Ovary (tissue), 9 donors: ENCODE results near the gene C11orf68. TPM values are rescaled to one million over a fixed set of nuclear protein-coding genes. Genes with fewer than 3 reads are reported as not detected.

Experiments used
- DNase-seq, 5 donors: peaks; one replicate each; pipeline ENCODE4 v3.0.0-alpha.2; 2019 to 2020
- H3K27ac ChIP-seq, 2 donors: fragments of 200-600 bp; one replicate each; pipeline versions ENCODE4 v1.5.1 to v1.8.0; 2019 to 2022
- H3K27me3 ChIP-seq: fragments of 200-600 bp; one replicate; pipeline ENCODE4 v1.8.0; 2022
- H3K36me3 ChIP-seq: fragments of 200-600 bp; sonication (generic); one replicate; pipeline ENCODE4 v1.5.1; 2019
- H3K4me1 ChIP-seq: one replicate; pipeline ENCODE4 v1.8.1; 2013; ENCODE audit warnings: mild to moderate bottlenecking, moderate library complexity; ENCODE audit not compliant: insufficient read depth
- H3K4me3 ChIP-seq: fragments of 200-600 bp; sonication (generic); one replicate; pipeline ENCODE4 v1.5.1; 2017
- H3K9me3 ChIP-seq, 2 donors: fragments of 200-600 bp in 1 of 2; sonication (generic) in 1 of 2; one replicate each; pipeline versions ENCODE4 v1.5.1 to v1.8.1; 2013 to 2019; ENCODE audit warnings: mild to moderate bottlenecking in 1 of 2, moderate library complexity in 1 of 2
- CTCF ChIP-seq, 3 donors: fragments of 450-650 bp in 2 of 3; fragments of 200-600 bp in 1 of 3; IDR thresholded peaks; one replicate each; pipeline versions ENCODE4 v1.5.1 to v1.8.0; 2016 to 2022; ENCODE audit warnings: antibody characterized with exemption in 3 of 3, mild to moderate bottlenecking in 1 of 3
- EP300 ChIP-seq: sonication (generic); formaldehyde crosslinking; IDR thresholded peaks from one replicate; pipeline ENCODE4 v1.6.1; 2017; ENCODE audit warnings: antibody characterized with exemption
- POLR2A ChIP-seq: fragments of 450-650 bp; IDR thresholded peaks from one replicate; pipeline ENCODE4 v1.6.1; 2017; ENCODE audit warnings: antibody characterized with exemption, mild to moderate bottlenecking, moderate library complexity
- WGBS, 3 donors: extraction: QIAGEN DNeasy Blood & Tissue Kit in 1 of 3; methylation state at CpG; one replicate each; pipeline versions ENCODE4 v1.1.5 to v1.1.7; 2013 to 2017; 5-methylcytosine and 5-hydroxymethylcytosine counted together
- intact Hi-C, 4 donors: fragments of 100-400 bp; cut with DNase I; formaldehyde crosslinking; loops; one replicate each; pipeline versions ENCODE4 v1.11.0 to v1.15.1; 2022 to 2023
- polyA plus RNA-seq, 2 donors: library from polyadenylated mRNA; stranded (reverse); fragments of 200-250 nt in 1 of 2; fragments of 350-450 nt in 1 of 2; fragmentation: Illumina TruSeq in 1 of 2; extraction: RNeasy Lipid Tissue Mini Kit (QIAGEN cat#74804) in 1 of 2; gene quantifications; one replicate each; pipeline ENCODE4 v1.2.3, GENCODE V29; 2013 to 2014
- total RNA-seq, 7 donors: library from RNA; depleted of rRNA in 2 of 7; stranded (reverse); fragments of >200 nt in 2 of 7; fragmentation: NEBNext Ultra II Directional in 3 of 7; extraction: Animal tissue kit (Norgen Biotek cat#: 25700) in 3 of 7; gene quantifications; one replicate each; pipeline versions ENCODE4 v1.1.0 to v1.2.4, GENCODE V29; 2016 to 2023
- donor health status: DM: no; HTN: no; CAD: no; lungs with moderate emphysema.
- donor health status: DM: no; HTN: no; CAD: no.
- donor health status: Bipolar disorder and iron deficiency.
- donor health status: DM: yes; HTN: yes; CAD: no.
- donor health status: DM: no; HTN: no; CAD: no.
- donor health status: DM: yes; HTN: yes; CAD: no.

C11orf68 gene
- total and polyA plus RNA-seq, 9 donors: 13.7 to 70.5 (median 38.4) TPM

- TF ChIP-seq CTCF (IDR thresholded peaks at IDR 0.05) (no peak), EP300 (no peak), POLR2A (no peak)
- no peak for DNase-seq
- Histone ChIP-seq H3K36me3 (no peaks in the 10 kb centered on the region), H3K27ac (no peak overlapping the region), H3K4me3 (no peak overlapping the region), H3K4me1 (peaks cover 9% of the 10 kb centered on the region), H3K9me3 (no peaks in the 10 kb centered on the region), H3K27me3 (no peaks in the 10 kb centered on the region)
- WGBS, 3 donors: 55 to 71% (median 56%) methylated on average over 14 to 17 of the region's 17 CpGs
- intact Hi-C loops: loop anchor here in 1 of 4 donors (5.0 kb wide), 1 partner anchor 37 kb away; no protein-coding TSS in a partner anchor
Measured at GRCh38 chr11:65958774-65959420, 40.0 kb upstream of the C11orf68 start.

DNA sequence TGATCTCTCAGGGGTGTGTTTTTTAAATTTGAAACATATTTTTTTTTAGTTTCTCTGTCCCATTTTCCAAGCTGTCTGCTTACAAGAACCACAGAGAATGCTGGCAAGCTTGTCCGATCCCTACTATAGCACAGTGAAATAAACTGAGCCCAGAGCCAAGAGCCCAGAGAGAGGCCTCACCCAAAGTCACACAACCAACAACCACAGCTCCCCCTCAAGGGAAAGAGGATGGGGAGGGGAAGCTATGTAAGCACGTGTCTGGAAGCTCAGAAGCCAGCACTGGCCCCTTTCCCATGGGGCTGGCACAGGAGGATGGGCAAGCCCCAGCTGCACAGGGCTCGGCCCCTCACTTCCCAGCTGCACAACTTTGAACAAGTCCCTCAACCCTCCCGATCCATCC lies 39.4 kb upstream of the C11orf68 start:
- no peak for TF ChIP-seq EP300
- no peak for TF ChIP-seq CTCF (IDR thresholded peaks at IDR 0.05)
- TF ChIP-seq POLR2A: no peak
- H3K27me3 ChIP-seq: no peaks in the 10 kb centered on the region
- WGBS, 3 donors: 46 to 54% (median 46%) methylated on average over 4 of the region's 4 CpGs
- no peak overlapping the region for H3K27ac ChIP-seq
- no peak overlapping the region for H3K4me3 ChIP-seq
- intact Hi-C loops: loop anchor here in 1 of 4 donors (5.0 kb wide), 1 partner anchor 36 kb away; no protein-coding TSS in a partner anchor
- H3K4me1 ChIP-seq: peaks cover 9% of the 10 kb centered on the region
- H3K36me3 ChIP-seq: no peaks in the 10 kb centered on the region
- DNase-seq: no peak
- H3K9me3 ChIP-seq: no peaks in the 10 kb centered on the region

- no peak overlapping the region for H3K27ac ChIP-seq
- 64 to 72% (median 69%) methylated on average over 8 of the region's 8 CpGs for WGBS, 3 donors
- no peaks in the 10 kb centered on the region for H3K4me1 ChIP-seq
- DNase-seq: no peak
- intact Hi-C loops: loop anchor here in 1 of 4 donors (5.0 kb wide), 1 partner anchor 32 kb away; no protein-coding TSS in a partner anchor
- TF ChIP-seq EP300 (no peak), POLR2A (no peak), CTCF (IDR thresholded peaks at IDR 0.05) (no peak)
- no peaks in the 10 kb centered on the region for H3K9me3 ChIP-seq
- no peaks in the 10 kb centered on the region for H3K27me3 ChIP-seq
- H3K4me3 ChIP-seq: no peak overlapping the region
- H3K36me3 ChIP-seq: no peaks in the 10 kb centered on the region
Measured at GRCh38 chr11:65954771-65955170, 35.9 kb upstream of the C11orf68 start.

DNA sequence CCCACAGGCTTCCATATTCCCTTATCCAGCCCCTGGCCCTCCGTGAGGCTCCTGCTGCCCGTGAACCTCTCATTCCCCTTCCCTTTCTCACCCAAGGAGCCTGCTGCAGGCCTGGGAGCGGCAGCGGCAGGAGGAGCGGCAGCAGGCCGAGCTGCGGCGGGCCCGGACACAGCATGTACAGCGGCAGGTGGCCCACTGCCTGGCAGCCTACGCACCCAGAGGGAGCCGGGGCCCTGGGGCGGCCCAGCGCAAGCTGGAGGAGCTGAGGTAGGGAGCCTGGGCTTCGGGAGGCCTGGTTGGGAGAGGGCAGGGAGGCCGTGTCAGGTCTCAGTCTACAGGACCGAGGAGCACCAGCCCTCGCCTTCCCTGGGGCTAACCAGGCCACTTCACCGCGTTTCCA lies 34.6 kb upstream of the C11orf68 start:
- H3K4me1 ChIP-seq: no peaks in the 10 kb centered on the region
- intact Hi-C loops: no loop called here
- WGBS, 3 donors: 83 to 85% (median 84%) methylated on average over 20 of the region's 20 CpGs
- no peak overlapping the region for H3K27ac ChIP-seq
- H3K4me3 ChIP-seq: no peak overlapping the region
- H3K27me3 ChIP-seq: no peaks in the 10 kb centered on the region
- no peak for DNase-seq
- H3K9me3 ChIP-seq: no peaks in the 10 kb centered on the region
- TF ChIP-seq CTCF (IDR thresholded peaks at IDR 0.05): no peak
- no peak for TF ChIP-seq POLR2A
- no peak for TF ChIP-seq EP300
- H3K36me3 ChIP-seq: no peaks in the 10 kb centered on the region
